Lower leg skin (tissue), 4 donors: ENCODE measurements around the gene DHRS1. TPM values are rescaled to one million over a fixed set of nuclear protein-coding genes. Genes with fewer than 3 reads are reported as not detected.

Source experiments
- DNase-seq, 2 donors: peaks; one replicate each; pipeline ENCODE4 v3.0.0-alpha.2; 2019; ENCODE audit warnings: low spot score in 2 of 2
- H3K4me3 ChIP-seq: fragments of 200-600 bp; sonication (generic); 2 replicates; pipeline ENCODE4 v1.5.1; 2017; ENCODE audit warnings: mild to moderate bottlenecking, low read depth; ENCODE audit not compliant: poor library complexity, severe bottlenecking
- POLR2A ChIP-seq, 2 donors: fragments of 450-650 bp; IDR thresholded peaks; one replicate each; pipeline ENCODE4 v1.6.1; 2016 to 2017; ENCODE audit warnings: antibody characterized with exemption in 2 of 2, mild to moderate bottlenecking in 1 of 2, moderate library complexity in 1 of 2
- WGBS, 2 donors: methylation state at CpG; one replicate each; pipeline ENCODE4 v1.1.5; 2018; 5-methylcytosine and 5-hydroxymethylcytosine counted together
- intact Hi-C: fragments of 100-400 bp; cut with DNase I; formaldehyde crosslinking; loops from one replicate; pipeline ENCODE4 v1.15.0; 2023; ENCODE audit warnings: low total_unique reads
- total RNA-seq, 4 donors: library from RNA; depleted of rRNA; stranded (reverse); fragments of >200 nt; gene quantifications; one replicate each; pipeline ENCODE4 v1.1.0, GENCODE V29; 2016
- TF ChIP-seq, protein P1 (sequence below), 3 donors: fragments of 450-650 bp; IDR thresholded peaks; one replicate each; pipeline ENCODE4 v1.5.1; 2016; ENCODE audit warnings: antibody characterized with exemption in 3 of 3, mild to moderate bottlenecking in 3 of 3, moderate library complexity in 2 of 3

Gene DHRS1
- total RNA-seq, 4 donors from 2014 or later, result 55.0 to 112 (median 90.6) TPM

DNA sequence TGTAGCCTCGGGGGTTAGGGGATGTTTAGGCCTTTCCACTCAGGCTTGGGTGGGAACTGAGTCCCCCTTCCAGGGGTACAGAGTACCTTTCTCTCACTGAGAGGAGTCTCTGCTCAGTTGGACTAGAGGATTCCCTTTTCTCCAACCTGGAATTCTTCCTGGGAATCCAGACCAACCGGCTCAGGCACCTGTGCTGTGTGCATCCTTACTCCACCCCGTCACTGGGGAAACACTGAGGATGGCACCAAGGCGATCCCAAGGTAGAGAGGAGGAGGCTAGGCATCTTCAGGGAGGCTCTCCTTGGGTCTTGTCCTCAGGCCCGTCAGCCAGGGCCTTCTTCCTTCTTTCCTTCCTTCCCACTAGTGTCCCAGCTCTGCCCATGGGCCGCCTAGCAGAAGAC, 35.7 kb downstream of the DHRS1 start:
- 39 to 53% methylated on average over 6 of the region's 6 CpGs for WGBS, 2 donors
- no peak for TF ChIP-seq POLR2A (IDR thresholded peaks at IDR 0.05)
- TF ChIP-seq, protein P1, sequence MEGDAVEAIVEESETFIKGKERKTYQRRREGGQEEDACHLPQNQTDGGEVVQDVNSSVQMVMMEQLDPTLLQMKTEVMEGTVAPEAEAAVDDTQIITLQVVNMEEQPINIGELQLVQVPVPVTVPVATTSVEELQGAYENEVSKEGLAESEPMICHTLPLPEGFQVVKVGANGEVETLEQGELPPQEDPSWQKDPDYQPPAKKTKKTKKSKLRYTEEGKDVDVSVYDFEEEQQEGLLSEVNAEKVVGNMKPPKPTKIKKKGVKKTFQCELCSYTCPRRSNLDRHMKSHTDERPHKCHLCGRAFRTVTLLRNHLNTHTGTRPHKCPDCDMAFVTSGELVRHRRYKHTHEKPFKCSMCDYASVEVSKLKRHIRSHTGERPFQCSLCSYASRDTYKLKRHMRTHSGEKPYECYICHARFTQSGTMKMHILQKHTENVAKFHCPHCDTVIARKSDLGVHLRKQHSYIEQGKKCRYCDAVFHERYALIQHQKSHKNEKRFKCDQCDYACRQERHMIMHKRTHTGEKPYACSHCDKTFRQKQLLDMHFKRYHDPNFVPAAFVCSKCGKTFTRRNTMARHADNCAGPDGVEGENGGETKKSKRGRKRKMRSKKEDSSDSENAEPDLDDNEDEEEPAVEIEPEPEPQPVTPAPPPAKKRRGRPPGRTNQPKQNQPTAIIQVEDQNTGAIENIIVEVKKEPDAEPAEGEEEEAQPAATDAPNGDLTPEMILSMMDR (IDR thresholded peaks at IDR 0.05), result no peak
- no peak overlapping the region for H3K4me3 ChIP-seq
- DNase-seq, result no peak
- intact Hi-C loops, result no loop called here

- TF ChIP-seq, protein P1 (IDR thresholded peaks at IDR 0.05), result no peak
- TF ChIP-seq POLR2A (IDR thresholded peaks at IDR 0.05), result no peak
- H3K4me3 ChIP-seq, result no peak within 1 kb of the TSS
- intact Hi-C loops, result no loop called here
- DNase-seq, result no peak
- WGBS, 2 donors, result 79 to 89% methylated on average over 11 to 12 of the region's 14 CpGs
Measured at GRCh38 chr14:24262821-24263733, 36.5 kb downstream of the DHRS1 start, which contains the start of gene TGM1. TGM1 (minus strand) TSS chr14:24263177; CDS start chr14:24262352, 825 bp downstream.

GRCh38 chr14:24261969-24262327, 37.6 kb downstream of the DHRS1 start:
- 90 to 92% methylated on average over 2 to 19 of the region's 19 CpGs for WGBS, 2 donors
- DNase-seq, result no peak
- intact Hi-C loops, result no loop called here
- H3K4me3 ChIP-seq, result no peak overlapping the region
- TF ChIP-seq, protein P1 (IDR thresholded peaks at IDR 0.05), result no peak
- no peak for TF ChIP-seq POLR2A (IDR thresholded peaks at IDR 0.05)

- H3K4me3 ChIP-seq, result no peak overlapping the region
- intact Hi-C loops, result no loop called here
- no peak for DNase-seq
- 91 to 92% methylated on average over 20 of the region's 20 CpGs for WGBS, 2 donors
- no peak for TF ChIP-seq POLR2A (IDR thresholded peaks at IDR 0.05)
- TF ChIP-seq, protein P1 (IDR thresholded peaks at IDR 0.05), result peak in 1 of 3 donors; percentile 23
Measured at GRCh38 chr14:24261256-24261968, 38.2 kb downstream of the DHRS1 start.

DNA sequence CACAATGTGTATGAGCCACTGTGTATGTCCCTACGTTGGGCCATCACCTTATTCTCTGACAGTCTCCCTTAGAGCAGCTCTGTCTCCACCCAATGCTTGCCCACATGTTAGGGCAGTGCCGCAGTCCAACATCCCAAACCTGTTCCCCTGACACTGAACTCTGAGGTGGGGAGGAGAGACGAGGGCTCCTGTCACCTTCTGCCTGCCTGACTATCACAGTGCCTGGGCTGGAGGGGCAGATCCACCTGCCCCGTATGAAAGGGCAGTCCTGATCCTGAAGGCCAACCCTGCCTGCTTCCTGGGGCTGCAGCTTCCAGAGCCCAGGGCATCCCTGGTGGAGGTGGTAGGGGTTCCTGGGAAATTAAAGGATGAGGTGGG, 38.8 kb downstream of the DHRS1 start:
- no peak overlapping the region for H3K4me3 ChIP-seq
- intact Hi-C loops, result no loop called here
- DNase-seq, result no peak
- WGBS, 2 donors, result 57 to 64% methylated on average over 4 of the region's 4 CpGs
- TF ChIP-seq POLR2A (IDR thresholded peaks at IDR 0.05), result no peak
- TF ChIP-seq, protein P1 (IDR thresholded peaks at IDR 0.05), result no peak
